HG03175 (cell line): ENCODE measurements around the gene TBC1D9.
A peak's percentile ranks its signal among the peaks of the same experiment; 100 is the strongest.
"Not testable (repeated sequence)": the region's sequence is repeated elsewhere in the genome, so short reads cannot be mapped to it uniquely, and the experiment has no call there.

Source experiments
- ATAC-seq: cut with Tn5 transposase; IDR thresholded peaks from one replicate; pipeline ENCODE4 v1.9.1; 2021; ENCODE audit warnings: mild to moderate bottlenecking, moderate library complexity; ENCODE audit not compliant: unreplicated experiment

TBC1D9 gene

DNA sequence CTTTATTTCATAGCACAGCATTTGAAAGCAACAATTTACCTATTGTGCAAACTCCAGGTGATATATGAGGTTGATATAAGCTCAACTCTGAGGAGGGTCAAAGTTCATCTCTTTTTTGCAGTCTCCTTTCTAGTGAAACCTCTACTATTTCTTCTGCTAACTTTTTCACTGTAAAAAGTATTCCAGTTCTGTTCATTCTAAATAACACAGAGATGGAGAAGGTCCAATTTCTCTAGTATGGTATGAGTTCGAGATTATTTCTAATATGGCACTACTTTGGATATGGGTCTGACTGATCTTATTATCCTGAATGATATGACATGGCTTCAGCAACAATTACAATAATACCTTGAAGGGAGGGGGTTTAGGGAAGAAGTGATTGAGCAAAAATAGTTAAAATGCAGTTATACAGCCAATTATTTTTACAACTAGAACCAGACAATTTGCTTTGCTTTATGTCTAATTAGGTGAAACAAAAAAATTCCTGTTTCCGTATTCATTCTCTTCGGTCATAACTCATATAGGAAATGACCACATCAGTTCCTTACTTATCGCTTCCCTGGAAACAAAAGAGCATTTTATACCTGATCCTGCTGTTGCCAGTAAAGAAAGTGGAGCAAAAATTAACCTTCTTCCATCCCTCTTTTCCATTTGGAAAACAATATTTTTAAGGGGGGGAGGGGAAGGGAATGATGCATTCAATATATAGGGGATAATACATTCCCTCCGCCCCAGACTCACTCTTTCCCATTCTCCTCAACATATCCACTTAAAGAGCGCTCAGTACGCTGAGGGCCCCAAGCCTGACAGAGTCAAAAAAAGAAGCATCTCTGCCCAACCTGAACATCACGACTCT is 1.0 kb downstream of the TBC1D9 start:
- no peak for ATAC-seq

DNA sequence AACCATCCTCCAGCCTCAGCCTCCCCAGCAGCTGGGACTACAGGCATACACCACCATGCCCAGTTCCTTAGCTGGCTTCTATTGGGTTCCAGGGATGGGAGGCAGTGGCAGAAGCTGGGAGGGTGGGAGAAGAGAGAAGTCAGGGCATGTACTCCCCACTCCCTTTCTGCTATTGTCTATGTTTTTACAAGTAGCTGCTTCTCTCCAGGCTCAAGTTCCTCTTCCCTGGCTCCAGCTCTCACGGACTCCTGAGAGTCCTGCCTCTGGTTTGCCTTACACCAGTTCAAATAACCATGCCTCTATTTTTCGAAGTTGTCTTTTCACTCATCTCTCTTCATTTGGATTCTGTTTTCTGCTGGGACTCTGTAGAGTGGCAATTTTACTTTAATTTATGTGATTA is 2.9 kb downstream of the TBC1D9 start:
- ATAC-seq = no peak

DNA sequence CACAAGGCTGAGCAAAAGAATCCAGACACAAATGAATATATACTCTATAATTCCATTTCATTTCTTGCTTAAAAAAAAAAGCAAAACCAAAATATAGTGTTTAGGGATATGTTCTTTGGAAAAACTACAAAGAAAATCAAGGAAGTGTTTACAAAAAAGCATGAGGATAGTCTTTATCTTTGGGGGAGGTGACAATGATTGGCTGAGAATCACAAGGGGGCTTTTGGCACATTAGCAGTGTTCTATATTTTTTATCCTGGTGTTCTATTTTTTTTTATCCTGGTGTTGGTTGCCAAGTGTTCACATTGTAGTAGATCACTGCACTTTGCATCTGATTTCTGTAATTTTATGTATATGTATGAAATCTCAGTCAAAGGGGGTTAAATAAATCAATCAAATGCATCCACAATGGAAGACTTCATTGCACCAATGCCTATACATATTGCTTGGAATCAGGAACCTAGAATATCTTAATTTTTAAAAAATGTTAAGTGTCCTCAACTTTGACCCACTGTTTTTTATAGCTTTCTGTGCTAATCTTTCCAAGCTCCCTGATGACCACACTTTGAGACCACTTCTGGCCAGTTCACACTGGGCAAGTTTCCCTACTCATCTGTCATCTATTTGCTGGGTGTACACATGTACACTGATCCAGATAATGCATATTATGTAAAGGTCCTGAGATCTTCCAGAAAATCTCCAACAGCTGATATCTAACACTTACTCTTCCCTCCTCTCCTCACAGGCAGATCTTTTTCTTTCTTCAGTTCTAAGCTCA is 3.7 kb downstream of the TBC1D9 start:
- ATAC-seq = no peak

DNA sequence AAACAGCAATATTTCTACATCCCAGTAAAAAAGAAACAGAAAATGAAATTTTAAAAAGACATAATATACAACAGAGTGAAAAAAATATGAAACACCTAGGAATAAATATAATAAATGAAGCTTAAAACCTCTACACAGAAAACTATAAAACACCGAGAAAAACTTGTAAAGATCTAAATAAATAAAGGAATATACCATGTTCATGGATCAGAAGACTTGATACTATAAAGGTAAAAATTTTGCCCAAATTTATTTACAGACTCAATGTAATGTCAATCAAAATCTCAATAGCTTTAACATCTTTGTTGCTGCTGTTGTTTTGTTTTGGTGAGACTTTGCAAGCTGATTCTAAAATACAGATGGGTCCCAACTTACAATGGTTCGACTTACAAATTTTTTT is 5.7 kb downstream of the TBC1D9 start:
- no peak for ATAC-seq

DNA sequence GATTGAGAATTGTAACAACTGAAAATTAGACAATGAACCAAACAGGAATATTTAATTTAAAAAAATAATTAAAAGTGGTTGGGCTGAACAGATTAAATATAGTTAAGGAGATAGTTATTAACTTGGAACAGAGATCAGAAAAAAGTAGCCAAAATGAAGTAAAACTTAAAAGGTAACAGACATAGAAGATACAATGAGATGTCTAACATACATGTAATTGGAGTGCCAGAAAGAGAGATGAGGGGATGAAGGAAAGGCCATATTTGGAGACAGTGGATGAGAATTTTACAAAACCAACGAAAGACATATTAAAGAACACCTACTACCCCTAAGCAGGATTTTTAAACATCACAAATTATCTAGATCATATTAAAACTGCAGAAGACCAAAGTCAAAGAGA is 8.0 kb downstream of the TBC1D9 start:
- ATAC-seq = no peak

DNA sequence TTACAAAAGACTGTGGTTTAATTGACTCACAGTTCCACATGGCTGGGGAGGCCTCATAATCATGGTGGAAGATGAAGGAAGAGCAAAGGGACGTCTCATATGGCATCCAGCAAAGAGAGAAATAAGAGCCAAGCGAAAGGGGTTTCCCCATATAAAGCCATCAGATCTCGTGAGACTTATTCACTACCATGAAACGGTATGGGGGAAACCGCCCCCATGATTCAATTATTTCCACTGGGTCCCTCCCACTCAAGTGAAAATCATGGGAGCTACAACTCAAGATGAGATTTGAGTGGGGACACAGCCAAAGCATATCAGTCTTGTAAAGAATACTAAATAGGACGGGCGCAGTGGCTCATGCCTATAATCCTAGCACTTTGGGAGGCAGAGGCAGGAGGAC is 9.6 kb downstream of the TBC1D9 start:
- not testable (repeated sequence) for ATAC-seq

DNA sequence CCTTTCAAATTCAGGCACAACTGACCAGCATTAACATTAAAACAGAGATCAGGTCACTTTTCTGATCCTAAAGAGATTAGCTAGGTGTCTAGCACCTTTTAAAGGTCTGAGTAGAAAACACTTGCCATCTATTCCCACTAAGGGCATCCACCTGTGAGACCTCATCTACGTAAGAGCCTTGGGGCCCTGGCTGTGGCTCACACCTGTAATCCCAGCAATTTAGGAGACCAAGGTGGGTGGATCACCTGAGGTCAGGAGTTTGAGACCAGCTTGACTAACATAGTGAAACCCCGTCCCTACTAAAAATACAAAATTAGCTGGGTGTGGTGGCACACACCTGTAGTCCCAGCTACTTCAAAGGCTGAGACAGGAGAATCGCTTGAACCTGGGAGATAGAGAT is 11.8 kb downstream of the TBC1D9 start:
- ATAC-seq = no peak

DNA sequence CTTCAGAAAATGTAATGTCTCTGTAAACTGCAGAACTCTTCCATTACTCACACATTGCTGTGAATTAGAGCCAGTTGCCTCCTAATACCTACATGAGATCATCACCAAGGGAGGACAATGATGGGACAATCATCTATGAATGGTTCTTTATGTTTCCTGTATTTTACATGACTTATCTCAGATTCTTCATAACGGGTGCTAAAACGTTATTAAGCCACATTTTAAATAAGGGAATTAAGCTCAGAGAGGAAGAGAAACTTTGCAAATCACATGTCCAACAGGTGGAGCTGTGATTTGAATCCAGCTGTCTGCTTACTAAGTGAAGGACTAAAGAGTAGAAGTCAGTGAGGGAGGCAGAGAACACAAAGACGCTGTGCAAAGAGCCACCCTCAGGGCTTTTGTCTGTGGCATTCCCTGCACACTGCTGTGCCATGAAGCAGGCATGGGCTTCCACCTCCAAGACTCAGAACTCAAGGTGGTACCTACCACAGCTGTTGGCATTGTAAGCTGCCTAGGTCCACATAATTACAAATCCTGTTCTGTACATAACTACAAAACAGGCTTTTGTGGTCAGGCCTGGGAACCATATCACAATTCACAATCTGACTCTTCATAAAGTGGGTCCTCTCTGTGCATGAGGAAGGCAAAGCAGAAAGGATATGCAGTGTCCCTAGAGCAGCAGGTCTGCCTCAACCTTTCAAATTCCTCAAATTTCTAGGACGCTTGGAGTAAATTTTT is 12.8 kb downstream of the TBC1D9 start:
- ATAC-seq = peak; percentile 74

DNA sequence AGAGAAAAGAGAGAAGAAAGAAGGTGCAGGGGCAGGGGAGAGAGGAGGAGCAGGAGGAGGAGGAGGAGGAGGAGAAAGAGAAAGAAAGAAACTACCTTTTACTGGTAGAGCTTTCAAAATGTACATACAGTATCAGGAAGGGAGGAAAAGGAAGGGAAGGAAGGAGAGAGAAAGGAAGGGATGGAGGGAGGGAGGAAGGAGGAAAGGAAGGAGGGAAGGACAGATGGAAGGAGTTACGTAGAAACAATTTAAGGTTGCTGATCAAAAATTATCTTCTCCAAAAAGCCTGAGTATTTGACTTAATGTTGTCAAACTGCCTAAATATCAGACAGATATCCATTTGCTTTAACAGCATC is 13.4 kb downstream of the TBC1D9 start:
- peak; percentile 24 for ATAC-seq

DNA sequence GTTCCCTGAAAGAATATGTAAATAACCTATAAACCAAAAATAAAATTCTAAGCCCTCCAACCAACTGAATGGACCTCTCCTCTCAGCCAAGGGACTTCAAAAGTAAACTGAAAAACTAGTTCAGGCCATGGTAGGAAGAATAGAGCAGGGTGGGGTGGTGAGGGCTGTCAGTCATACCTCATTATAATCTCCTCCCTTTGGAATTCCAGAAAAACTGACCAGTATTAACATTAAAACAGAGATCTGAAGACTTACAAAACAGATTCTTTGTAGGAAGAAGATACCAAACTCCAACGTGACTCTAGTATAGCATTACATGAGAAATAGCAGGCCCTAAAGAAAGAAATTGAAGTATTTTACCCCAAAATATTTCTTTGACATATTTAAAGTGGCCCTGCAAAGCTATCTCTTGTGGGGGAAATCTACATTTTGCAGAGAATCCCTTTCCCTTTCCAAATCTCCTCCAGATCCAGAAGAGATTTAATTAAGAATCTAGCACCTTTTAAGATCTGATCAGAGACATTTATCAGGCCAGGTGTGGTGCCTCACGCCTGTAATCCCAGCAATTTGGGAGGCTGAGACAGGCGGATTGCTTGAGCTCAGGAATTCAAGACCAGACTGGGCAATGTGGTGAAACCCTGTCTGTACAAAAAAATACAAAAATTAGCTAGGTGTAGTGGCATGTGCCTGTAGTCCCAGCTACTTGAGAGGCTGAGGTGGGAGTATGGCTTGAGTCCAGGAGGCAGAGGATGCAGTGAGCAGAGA is 15.1 kb downstream of the TBC1D9 start:
- no peak for ATAC-seq

DNA sequence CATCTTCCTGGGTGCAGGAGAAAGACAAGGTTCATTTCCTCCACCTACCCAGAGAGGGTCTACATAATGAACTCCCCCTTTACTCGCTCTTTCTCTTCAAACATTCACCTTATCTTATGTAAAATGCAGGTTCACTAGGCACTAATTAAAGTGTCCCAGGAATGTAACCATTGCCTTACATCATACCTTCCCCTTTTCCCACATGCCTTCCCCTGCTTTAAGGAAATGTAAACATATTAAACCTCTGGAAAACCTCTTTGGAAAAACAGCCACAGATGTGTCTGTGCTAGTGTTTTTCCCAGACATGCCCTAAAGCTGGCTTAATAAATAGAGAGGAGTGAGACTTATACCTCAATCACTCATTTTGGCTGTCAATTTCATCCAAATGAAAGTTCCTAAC is 15.8 kb downstream of the TBC1D9 start:
- no peak for ATAC-seq

DNA sequence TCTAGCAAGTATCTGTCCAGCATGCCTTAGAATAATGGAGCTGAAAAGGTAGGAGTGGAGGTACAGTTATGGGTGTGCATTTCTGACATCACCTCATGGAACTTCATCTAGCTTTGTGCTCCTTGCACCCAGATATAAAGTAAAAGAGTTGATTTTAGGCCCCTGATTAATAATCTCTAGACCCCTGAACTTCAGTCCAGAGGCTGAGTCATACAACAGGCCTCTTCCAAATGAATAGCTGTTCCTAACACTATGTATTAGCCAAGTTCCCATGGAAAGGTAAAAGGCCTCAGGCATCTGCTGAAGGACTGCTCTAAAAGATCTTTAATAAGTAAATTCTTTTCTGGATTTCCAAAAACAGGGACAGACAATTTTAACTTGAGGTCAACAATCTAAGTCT is 16.2 kb downstream of the TBC1D9 start:
- no peak for ATAC-seq

DNA sequence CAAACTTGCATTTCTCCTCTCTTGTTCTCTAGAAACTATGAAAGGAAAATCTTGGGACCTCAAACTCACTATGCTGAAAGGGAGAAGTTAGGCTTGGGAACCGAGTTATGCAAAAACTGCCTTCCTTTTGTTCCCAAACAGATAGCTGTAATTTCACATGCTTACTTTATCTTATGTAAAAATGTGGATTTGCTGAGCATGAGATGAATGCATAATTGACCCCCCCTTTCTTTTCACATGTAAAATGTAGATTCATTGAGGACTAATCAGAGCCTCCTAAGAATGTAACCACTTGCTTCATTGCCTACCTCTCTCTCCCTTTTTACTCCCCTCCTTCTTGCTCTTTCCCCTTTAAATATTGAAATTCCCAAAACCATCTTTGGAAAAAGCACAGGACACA is 18.0 kb downstream of the TBC1D9 start:
- ATAC-seq = no peak

DNA sequence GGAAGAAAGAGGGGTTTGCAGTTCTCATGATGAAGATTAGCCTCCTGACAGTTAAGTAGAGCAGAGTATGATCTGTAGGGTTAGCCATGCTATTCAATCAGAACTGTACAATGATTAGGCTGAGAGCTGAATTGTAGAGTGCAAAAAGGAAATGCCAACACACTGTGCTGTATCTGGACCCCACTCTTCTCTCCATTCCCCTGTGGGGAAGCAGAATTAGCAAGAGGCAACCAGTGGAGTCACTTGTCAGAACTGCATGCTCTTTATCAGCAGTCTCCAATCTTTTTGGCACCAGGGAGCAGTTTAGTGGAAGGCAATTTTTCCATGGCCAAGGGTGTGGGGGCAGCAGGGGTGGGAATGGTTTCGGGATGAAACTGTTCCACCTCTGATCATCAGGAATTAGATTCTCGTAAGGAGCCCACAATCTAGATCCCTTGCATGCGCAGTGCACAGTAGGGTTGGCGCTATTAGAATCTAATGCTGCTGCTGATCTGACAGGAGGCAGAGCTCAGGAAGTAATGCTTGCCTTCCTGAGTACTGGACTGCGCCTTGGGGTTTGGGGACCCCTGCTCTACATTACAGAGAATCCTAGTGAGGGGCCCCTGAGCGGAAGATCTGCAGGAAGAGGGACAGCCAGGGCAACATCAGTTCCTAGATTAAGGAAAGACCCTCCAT is 19.4 kb downstream of the TBC1D9 start:
- ATAC-seq = no peak

DNA sequence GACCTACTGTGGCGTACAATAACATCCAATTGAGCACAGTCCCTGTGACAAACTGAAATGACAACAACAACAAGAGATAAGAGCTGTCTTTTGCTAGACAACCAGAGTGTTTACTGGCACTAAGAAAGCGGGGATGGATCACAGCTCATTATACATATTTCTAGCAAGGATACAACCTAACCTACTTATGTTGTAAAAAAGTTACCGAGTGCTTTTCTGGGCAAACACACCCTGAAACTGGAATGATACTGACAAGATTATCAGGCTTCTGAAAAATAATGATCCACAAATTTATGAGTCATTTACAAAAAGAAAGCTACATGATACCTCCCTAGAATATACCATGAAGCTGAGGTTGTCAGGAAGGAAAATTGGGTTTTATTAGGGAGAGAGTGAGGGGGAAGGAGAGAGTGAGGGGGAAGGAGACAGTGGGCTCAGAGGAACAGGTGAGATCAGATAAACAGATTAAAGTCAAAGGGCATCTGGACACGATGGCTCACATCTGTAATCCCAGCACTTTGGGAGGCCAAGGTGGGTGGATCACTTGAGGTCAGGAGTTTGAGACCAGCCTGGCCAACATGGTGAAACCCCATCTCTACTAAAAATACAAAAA is 20.3 kb downstream of the TBC1D9 start:
- no peak for ATAC-seq

DNA sequence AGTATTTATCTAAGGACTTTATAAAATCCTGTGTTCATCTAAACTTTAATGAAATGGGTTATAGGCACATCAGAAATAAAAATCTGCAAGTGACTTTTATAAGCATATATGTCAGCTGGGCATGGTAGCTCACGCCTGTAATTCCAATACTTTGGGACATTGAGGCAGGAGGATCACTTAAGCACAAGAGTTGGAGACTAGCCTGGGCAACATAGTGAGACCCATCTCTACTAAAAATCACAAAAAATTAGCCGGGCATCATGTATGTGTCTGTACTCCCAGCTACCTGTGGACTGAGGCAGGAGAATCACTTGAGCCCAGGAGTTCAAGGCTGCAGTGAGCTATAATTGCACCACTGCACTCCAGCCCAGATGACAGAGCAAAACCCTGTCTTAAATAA is 20.9 kb downstream of the TBC1D9 start:
- no peak for ATAC-seq

DNA sequence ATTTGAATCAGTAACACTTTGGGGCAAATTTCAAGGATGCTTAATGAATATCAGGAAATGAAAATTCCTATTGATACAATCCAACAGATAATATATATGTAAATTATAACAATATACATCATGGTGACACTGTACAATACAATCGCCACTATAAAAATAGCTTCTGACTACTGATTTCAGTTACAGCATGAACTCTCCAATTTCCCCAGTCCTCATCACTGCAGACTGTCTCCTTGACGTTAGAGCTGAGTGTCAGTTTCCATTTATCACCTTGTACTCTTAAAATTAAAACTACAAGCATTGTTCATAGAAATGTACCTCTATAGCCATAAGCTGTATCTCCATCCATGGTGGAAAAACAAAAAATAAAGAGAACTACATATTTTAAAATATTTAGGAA is 23.4 kb downstream of the TBC1D9 start:
- ATAC-seq = no peak

DNA sequence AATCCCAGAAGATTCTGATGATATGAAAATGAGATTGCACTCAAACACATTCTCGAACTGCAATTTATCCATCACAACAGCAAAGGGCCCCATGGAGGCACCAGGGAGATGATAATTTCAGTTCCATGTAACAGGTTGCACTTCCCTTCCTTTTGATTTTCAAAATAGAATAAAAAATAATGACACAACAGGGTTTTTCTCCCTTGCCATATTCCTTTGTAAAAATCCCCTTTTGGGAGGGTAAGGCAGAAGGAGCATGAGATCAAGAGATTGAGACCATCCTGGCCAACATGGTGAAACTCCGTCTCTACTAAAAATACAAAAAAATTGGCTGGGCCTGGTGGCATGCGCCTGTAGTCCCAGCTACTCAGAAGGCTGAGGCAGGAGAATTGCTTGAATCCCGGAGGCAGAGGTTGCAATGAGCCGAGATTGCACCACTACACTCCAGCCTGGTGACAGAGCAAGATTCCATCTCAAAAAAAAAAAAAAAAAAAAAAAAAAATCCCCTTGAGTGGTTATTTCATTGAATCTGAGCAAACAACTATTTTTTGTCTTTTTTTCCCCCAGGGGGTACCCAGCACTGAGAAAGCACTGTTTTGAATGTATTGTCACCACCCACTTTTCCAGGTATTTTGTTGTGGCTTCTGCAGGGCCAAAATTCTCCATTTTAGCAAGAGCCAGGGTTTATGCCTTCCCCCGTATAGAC is 26.7 kb downstream of the TBC1D9 start:
- no peak for ATAC-seq

DNA sequence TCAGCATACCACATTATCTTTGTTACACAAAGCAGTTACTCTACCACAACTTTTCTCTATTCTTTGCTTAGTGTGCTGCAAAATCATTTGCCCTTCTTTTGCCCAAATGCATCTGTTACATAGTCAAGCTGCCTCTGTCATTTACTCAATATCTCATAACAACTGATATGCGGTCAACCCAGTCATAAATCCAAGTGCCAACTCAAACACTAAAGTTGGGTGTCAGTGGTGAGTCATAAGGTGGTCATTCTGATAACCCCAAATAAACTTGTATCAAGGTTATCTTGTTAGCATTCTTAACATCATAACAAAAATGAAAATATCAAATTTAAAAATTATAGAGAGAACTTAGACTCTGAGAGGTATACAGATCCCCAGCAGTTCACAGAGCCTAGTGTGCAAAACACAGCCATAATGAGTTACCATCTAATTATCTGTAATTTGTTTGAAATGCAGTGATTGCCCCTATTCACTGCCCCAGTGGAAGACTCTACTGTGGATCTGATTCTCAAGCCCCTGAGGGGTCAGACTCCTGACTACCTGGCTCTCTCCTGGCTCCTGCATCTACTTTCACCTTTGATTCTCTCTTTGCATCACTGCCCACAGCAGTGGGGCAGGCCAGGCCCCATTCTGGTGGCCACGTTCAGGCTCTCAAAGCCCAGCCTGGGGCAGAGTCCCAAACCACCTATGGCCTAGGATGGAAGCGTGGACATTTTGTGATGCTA is 29.2 kb downstream of the TBC1D9 start:
- peak; percentile 39 for ATAC-seq
